ENCODE data around the gene DCLRE1B.
A peak's percentile ranks its signal among the peaks of the same experiment; 100 is the strongest.
"Not testable (repeated sequence)": the region's sequence is repeated elsewhere in the genome, so short reads cannot be mapped to it uniquely, and the experiment has no call there.

The DCLRE1B gene

GRCh38 chr1:113948151-113948550 is 43.0 kb downstream of the DCLRE1B start:
- DNase-seq: not testable (repeated sequence)

- DNase-seq: peak in 2 of 6 experiments; percentile 34 to 47
Observed at GRCh38 chr1:113949007-113949406, 43.9 kb downstream of the DCLRE1B start.

GRCh38 chr1:113950908-113951307 is 45.8 kb downstream of the DCLRE1B start:
- DNase-seq: no peak

- no peak for DNase-seq
Observed at GRCh38 chr1:113951719-113952118, 46.6 kb downstream of the DCLRE1B start.

GRCh38 chr1:113957984-113958383 is 52.9 kb downstream of the DCLRE1B start:
- no peak for DNase-seq

GRCh38 chr1:113958691-113959090 is 53.6 kb downstream of the DCLRE1B start:
- no peak for DNase-seq

GRCh38 chr1:113963281-113963906 is 58.3 kb downstream of the DCLRE1B start:
- DNase-seq: peak in 2 of 6 experiments; percentile 14 to 17

All from stimulated activated naive CD4-positive, alpha-beta T cell (primary cell).